HG03432 (cell line): ENCODE data around the gene ITPR1.

ENCODE experiments used
- ATAC-seq: cut with Tn5 transposase; IDR thresholded peaks from one replicate; pipeline ENCODE4 v1.9.1; 2021; ENCODE audit warnings: mild to moderate bottlenecking, moderate library complexity; ENCODE audit not compliant: unreplicated experiment

The ITPR1 gene

DNA sequence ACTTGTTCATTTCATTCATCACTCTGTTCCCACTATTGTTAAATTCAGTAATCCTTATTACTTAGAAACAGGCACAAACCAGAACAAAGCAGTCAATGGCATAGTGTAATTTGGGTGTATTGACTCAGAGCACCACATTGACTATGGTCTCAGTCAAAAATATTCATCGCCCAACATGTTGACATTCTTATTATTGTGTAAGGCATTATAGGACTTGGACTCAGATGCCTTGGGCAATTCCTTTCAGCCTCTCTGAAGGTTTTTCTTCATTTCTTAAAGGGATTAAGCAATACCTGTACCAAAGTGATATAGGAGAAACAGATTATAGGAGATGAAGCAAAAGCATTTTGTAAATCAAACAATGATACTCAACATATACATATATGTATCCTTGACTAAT, 371.4 kb downstream of the ITPR1 start:
- no peak for ATAC-seq

GRCh38 chr3:4865714-4866113, 372.6 kb downstream of the ITPR1 start:
- ATAC-seq = no peak

GRCh38 chr3:4866866-4867265, 373.7 kb downstream of the ITPR1 start:
- no peak for ATAC-seq

DNA sequence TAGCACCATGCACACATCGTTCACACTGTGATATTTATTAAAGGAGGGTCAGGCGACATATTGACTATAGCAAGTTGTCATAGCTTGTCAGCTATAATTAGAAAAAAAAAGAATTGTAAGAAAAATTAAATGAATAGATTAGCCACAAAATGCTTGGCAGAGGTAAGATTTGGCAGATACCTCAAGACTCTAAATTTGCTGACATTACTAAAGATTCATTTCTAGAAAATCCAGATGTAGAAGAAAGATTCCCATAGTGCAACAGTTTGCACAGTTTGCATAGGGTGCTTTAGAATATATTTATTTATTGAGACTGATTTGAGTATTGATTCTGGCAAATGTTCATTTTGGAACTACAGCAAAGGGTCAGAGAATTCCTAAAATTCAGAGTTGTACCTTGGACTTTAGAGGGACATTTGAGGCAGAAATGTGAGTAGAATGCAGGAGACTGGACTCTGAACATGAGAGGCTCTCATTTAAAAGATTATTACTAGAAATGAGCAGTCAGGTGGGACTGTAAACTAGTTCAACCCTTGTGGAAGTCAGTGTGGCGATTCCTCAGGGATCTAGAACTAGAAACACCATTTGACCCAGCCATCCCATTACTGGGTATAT, 384.1 kb downstream of the ITPR1 start:
- ATAC-seq = no peak

DNA sequence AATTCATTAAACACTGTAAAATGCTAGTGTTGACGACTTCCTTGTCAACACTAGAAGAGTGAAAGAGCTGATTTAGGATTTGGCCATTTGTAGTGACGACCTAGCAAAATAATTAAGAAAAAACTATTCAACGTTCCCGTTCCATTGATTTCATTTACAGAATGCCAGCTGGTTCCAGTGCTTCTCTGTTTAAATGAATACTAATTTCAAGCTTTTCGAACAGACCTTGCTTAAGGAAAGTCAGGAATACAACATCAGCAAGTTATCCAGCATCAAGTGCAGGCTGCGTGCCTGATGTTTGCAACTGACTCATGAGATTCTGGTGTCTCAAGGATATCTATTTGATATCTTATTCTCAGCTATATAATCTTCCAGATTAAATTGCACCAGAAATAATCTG, 387.7 kb downstream of the ITPR1 start:
- ATAC-seq = no peak

GRCh38 chr3:4882548-4882947, 389.4 kb downstream of the ITPR1 start:
- ATAC-seq = no peak

DNA sequence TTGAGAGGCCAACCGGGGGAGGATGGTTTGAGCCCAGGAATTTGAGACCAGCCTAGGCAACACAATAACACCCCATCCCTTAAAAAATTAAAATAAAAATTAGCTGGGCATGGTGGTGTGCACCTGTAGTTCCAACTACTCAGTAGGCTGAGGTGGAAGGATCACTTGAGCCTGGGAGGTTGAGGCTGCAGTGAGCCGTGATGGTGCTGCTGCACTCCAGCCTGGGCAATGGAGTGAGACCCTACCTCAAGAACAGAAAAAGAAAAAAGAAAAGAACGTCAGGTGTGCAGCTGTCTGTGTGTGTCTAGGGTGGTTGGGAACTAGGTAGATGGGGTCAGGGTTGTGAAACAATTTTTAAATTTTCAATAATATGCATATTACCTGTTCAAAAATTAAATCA, 389.9 kb downstream of the ITPR1 start:
- ATAC-seq = no peak

DNA sequence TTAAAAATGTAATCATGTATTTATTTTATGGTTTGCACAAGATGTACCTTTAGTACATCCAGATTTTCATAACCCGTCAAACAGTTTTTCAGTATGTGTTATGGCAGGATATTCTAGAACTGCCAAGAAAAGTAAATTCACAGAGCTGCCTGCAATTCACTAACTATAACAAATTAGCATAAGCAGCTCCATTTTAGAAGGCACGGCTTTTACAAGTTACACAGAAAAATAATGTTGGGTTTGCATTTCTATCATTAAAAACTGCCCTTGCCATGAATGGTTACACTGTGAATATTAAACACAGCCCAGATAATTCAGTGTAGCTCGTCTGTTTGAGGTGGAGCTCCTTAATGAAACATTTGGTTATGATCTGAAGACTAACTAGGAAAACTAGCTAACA, 391.7 kb downstream of the ITPR1 start:
- ATAC-seq = no peak

DNA sequence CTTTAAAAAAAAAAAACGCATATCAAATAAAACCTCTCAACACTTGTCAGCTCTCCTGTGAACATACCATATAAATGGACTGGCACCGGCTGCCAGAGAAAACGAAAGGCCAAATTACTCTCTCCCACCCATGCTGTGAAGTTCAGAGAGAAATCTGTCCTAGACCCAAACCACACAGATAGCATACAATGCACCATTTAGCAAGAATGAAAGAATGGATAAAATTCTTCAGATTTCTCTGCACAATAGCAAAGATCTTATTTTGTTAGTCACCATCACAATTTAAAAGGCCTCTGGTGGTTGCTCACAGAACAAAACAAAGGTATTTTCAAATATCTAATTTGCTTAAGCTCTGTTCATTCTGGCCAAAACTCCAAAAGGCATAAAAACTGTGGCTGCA, 392.2 kb downstream of the ITPR1 start:
- no peak for ATAC-seq

DNA sequence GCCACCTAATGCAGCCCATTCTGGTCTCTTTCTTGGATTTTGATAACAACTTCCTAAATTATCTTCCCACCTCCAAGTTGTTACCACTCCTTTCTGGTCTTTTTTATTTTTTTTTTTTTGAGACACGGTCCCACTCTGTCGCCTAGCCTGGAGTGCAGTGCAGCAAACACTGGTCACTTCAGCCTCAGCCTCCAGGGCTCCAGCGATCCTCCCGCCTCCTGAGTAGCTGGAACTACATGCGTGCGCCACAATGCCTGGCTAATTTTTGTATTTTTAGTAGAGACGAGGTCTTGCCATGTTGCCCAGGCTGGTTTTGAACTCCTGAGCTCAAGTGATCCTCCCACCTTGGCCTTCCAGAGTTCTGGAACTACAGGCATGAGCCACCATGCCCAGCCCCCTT, 393.3 kb downstream of the ITPR1 start:
- ATAC-seq = no peak

DNA sequence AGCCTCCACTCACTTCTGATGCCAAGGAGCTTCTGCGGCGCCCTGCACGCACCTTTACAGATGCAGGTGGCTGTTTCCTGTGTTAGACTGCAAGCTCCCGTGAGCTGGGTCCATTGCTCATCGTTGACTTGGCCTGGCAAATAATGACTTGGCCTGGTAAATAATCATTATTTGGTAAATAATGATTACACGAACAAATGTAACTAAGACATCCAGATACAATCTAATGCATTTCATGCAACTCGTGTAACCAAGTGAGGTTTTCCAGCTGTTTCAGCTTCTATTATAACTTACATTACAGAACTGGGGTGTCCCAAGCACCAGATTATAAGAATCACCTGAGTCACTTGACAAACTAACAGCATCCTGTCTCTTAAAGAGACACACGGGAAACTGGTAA, 394.0 kb downstream of the ITPR1 start:
- no peak for ATAC-seq

DNA sequence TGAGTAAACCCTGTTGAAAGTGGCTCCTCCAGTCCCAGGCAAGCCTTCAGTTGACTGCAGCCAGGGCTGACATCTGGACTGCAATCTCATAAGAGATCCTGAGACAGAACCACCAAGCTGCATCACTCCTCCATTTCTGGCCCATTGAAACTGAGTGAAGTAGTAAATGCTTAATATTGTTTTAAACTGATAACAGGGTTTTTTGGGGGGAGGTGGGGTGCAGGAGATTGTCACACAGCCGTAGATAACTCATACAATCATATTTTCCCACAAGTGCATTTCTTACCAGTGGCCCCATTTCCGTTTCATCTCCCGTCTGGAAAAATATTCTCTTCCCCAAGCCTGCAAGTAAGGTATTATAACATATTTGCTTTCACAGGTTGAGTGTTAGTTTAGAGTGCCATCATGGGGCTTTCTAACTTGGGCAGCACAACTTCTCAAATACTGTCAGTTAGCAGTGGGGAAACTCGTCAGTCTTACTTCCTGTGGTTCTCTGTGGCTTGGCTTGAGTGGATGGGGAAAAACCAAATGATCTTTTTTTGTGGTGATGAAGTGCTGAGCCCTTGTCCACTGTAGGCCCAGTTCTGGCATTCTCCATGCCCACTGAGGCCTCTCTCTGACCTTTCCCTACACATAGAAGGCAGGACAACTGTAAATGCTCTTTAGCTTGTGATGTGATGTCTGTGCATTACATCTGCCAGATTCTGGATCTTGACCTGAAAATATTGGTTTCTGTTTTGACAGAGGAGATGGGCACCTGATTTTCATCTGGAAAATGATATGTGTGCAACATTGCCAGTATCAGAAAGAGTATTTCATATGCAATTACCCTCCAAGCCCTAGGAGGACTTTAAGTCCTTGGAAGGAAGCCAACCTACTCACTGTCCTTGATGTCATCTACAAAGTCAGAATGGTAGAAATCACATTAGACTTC, 396.0 kb downstream of the ITPR1 start:
- ATAC-seq = peak; percentile 97

GRCh38 chr3:4889896-4890295, 396.7 kb downstream of the ITPR1 start:
- no peak for ATAC-seq

- ATAC-seq = no peak
These were observed 401.9 kb downstream of the ITPR1 start for GRCh38 chr3:4894891-4895530.

DNA sequence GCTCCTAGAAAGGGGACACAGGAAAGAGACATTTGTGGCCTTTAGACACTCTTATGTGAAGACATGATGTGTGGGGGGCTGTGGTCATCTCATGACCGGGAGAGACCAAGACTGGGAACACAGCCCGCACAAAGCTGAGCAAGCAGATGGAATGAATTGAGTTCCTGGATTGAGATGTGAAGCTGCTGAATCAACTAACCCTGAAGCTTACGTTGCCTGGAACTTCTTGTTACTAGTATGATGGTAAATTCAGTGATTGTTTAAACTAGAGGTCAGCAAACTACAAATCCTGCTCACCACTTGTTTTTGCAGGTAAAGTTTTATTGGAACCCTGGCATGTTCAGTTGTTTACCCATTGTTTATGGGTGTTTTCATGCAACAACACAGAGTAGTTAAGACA, 402.7 kb downstream of the ITPR1 start:
- no peak for ATAC-seq
